A549 (cell line): ENCODE measurements around the gene ADCY10. TPM values are rescaled to one million over a fixed set of nuclear protein-coding genes. Genes with fewer than 3 reads are reported as not detected.

Experiments used
- ATAC-seq, 2 experiments: fragments of 200-7000 bp in 1 of 2; fragments of >200 bp in 1 of 2; cut with Nextera tagmentation in 1 of 2; cut with Tn5 transposase in 1 of 2; 3 replicates each; pipeline versions ENCODE4 v1.8.0 to v1.9.1; 2018 to 2020; ENCODE audit warnings: mild to moderate bottlenecking in 1 of 2, moderate library complexity in 1 of 2
- CTCF ChIA-PET: fragments of 300-600 bp; sonication (Branson Sonifier 250); formaldehyde crosslinking; extraction: SDS; loops from one replicate; lab custom pipeline; 2021; ENCODE audit warnings: antibody characterized with exemption, inconsistent platforms; lab: Yijun Ruan, JAX
- POLR2A ChIA-PET: fragments of 350-600 bp; formaldehyde crosslinking; extraction: SDS; loops from one replicate; lab custom pipeline; 2021; ENCODE audit warnings: antibody characterized with exemption, inconsistent platforms; lab: Yijun Ruan, JAX
- DNase-seq, 2 experiments: peaks; one replicate each; pipeline versions ENCODE4 v3.0.0 to v3.0.0-alpha.2; 2011 to 2016; ENCODE audit warnings: low read depth in 1 of 2, low spot score in 1 of 2
- FAIRE-seq: peaks from 2 replicates; lab custom pipeline; 2011; peaks lifted over from hg19 to GRCh38; lab: Jason Lieb, UNC
- H3K27ac ChIP-seq, 2 experiments: fragments of >200 bp; sonication (Bioruptor Twin); formaldehyde crosslinking; 3 replicates each; pipeline ENCODE4 v1.5.1; 2016 to 2017
- H3K4me1 ChIP-seq: fragments of >200 bp; sonication (Bioruptor Twin); formaldehyde crosslinking; 3 replicates; pipeline ENCODE4 v1.6.1; 2016
- H3K4me2 ChIP-seq: fragments of >200 bp; sonication (Bioruptor Twin); formaldehyde crosslinking; 3 replicates; pipeline ENCODE4 v1.6.1; 2016
- H3K4me3 ChIP-seq: fragments of >200 bp; sonication (Bioruptor Twin); formaldehyde crosslinking; 3 replicates; pipeline ENCODE4 v1.5.1; 2016
- H3K9me3 ChIP-seq: fragments of >200 bp; sonication (Bioruptor Twin); formaldehyde crosslinking; 3 replicates; pipeline ENCODE4 v1.6.1; 2016
- BHLHE40 ChIP-seq: IDR thresholded peaks from 2 replicates; pipeline ENCODE4 v1.6.1; 2012; ENCODE audit warnings: low read depth, low read length, inconsistent platforms
- CBX8 ChIP-seq: fragments of 200-600 bp; sonication (generic); IDR thresholded peaks from 2 replicates; pipeline ENCODE4 v1.6.1; 2016
- CEBPB ChIP-seq, 2 experiments: fragments of >200 bp in 1 of 2; sonication (Bioruptor Twin) in 1 of 2; formaldehyde crosslinking in 1 of 2; IDR thresholded peaks; 2 replicates each; pipeline ENCODE4 v1.6.1; 2012 to 2016
- CHD2 ChIP-seq: fragments of 150-350 bp; IDR thresholded peaks from 2 replicates; pipeline ENCODE4 v1.6.1; 2014; ENCODE audit warnings: low read length; ENCODE audit not compliant: partially characterized antibody
- CHD4 ChIP-seq: fragments of 200-600 bp; sonication (generic); IDR thresholded peaks from 2 replicates; pipeline ENCODE4 v1.6.1; 2016; ENCODE audit warnings: antibody characterized with exemption, mild to moderate bottlenecking, borderline replicate concordance
- EHF ChIP-seq: fragments of 250-450 bp; sonication (Bioruptor Pico); IDR thresholded peaks from 2 replicates; pipeline ENCODE4 v1.5.0; 2020; ENCODE audit warnings: mild to moderate bottlenecking
- FOXS1 ChIP-seq: fragments of 250-450 bp; sonication (Bioruptor Pico); IDR thresholded peaks from 2 replicates; pipeline ENCODE4 v1.5.0; 2020; ENCODE audit warnings: mild to moderate bottlenecking, moderate library complexity
- HDAC2 ChIP-seq: fragments of 200-600 bp; sonication (generic); IDR thresholded peaks from 2 replicates; pipeline ENCODE4 v1.6.1; 2016
- HEYL ChIP-seq: fragments of 250-450 bp; sonication (Bioruptor Pico); IDR thresholded peaks from 2 replicates; pipeline ENCODE4 v1.8.0; 2021; ENCODE audit warnings: mild to moderate bottlenecking, moderate library complexity
- HOXA7 ChIP-seq: fragments of 250-450 bp; sonication (Bioruptor Pico); IDR thresholded peaks from 2 replicates; pipeline ENCODE4 v1.5.0; 2020; ENCODE audit warnings: mild to moderate bottlenecking, moderate library complexity
- HOXB5 ChIP-seq: fragments of 250-450 bp; sonication (Bioruptor Pico); IDR thresholded peaks from 2 replicates; pipeline ENCODE4 v1.5.0; 2020; ENCODE audit warnings: mild to moderate bottlenecking, moderate library complexity
- JUN ChIP-seq, 2 experiments: fragments of >200 bp; sonication (Bioruptor Twin); formaldehyde crosslinking; IDR thresholded peaks; 2 replicates in 1 of 2; 3 replicates in 1 of 2; pipeline ENCODE4 v1.6.1; 2016 to 2017
- KDM5A ChIP-seq: fragments of 200-600 bp; sonication (generic); IDR thresholded peaks from 2 replicates; pipeline ENCODE4 v1.6.1; 2016; ENCODE audit warnings: antibody characterized with exemption, mild to moderate bottlenecking
- MAFK ChIP-seq: fragments of 450-650 bp; IDR thresholded peaks from 2 replicates; pipeline ENCODE4 v1.6.1; 2014; ENCODE audit not compliant: partially characterized antibody
- MAZ ChIP-seq: fragments of 150-350 bp; IDR thresholded peaks from 2 replicates; pipeline ENCODE4 v1.6.1; 2014; ENCODE audit warnings: antibody characterized with exemption, low read depth, low read length, borderline replicate concordance
- NFE2L2 ChIP-seq: fragments of 150-350 bp; conservative IDR thresholded peaks from 2 replicates; pipeline ENCODE4 v1.6.1; 2014; ENCODE audit warnings: low read length
- NPAS2 ChIP-seq: fragments of 250-450 bp; sonication (Bioruptor Pico); IDR thresholded peaks from 2 replicates; pipeline ENCODE4 v1.8.0; 2022; ENCODE audit warnings: mild to moderate bottlenecking, moderate library complexity, borderline replicate concordance
- NR3C1 ChIP-seq: fragments of >200 bp; sonication (Bioruptor Twin); formaldehyde crosslinking; IDR thresholded peaks from 3 replicates; pipeline ENCODE4 v1.6.1; 2017
- POLR2AphosphoS2 ChIP-seq: conservative IDR thresholded peaks from 2 replicates; pipeline ENCODE4 v1.6.1; 2012; ENCODE audit warnings: low read length, improper control_type of control experiment, inconsistent platforms
- RARB ChIP-seq: fragments of 250-450 bp; sonication (Bioruptor Pico); IDR thresholded peaks from 2 replicates; pipeline ENCODE4 v1.8.0; 2021; ENCODE audit warnings: mild to moderate bottlenecking, moderate library complexity
- RCOR1 ChIP-seq: fragments of 150-350 bp; IDR thresholded peaks from 2 replicates; pipeline ENCODE4 v1.6.1; 2014; ENCODE audit warnings: antibody characterized with exemption, low read length, low read depth
- RFX5 ChIP-seq: fragments of 450-650 bp; IDR thresholded peaks from 2 replicates; pipeline ENCODE4 v1.7.1; 2014; ENCODE audit warnings: antibody characterized with exemption, mild to moderate bottlenecking, moderate library complexity
- RNF2 ChIP-seq: fragments of 200-600 bp; sonication (generic); IDR thresholded peaks from 2 replicates; pipeline ENCODE4 v1.6.1; 2016; ENCODE audit warnings: low read depth, mild to moderate bottlenecking, antibody characterized with exemption, moderate library complexity, borderline replicate concordance
- SREBF2 ChIP-seq: fragments of 450-650 bp; IDR thresholded peaks from 2 replicates; pipeline ENCODE4 v1.6.1; 2014; ENCODE audit warnings: mild to moderate bottlenecking, moderate library complexity
- TP53 ChIP-seq: fragments of 250-450 bp; sonication (Bioruptor Pico); IDR thresholded peaks from 2 replicates; pipeline ENCODE4 v1.5.0; 2021; ENCODE audit warnings: mild to moderate bottlenecking, moderate library complexity
- ZSCAN20 ChIP-seq: fragments of 250-450 bp; sonication (Bioruptor Pico); IDR thresholded peaks from 2 replicates; pipeline ENCODE4 v1.8.0; 2022; ENCODE audit warnings: mild to moderate bottlenecking, moderate library complexity
- WGBS: methylation state at CpG from one replicate; pipeline ENCODE4 v1.1.6; 2017; ENCODE audit errors: missing lambda C conversion rate; 5-methylcytosine and 5-hydroxymethylcytosine counted together
- polyA plus RNA-seq, 4 experiments: library from polyadenylated mRNA; depleted of rRNA in 3 of 4; stranded (reverse); fragments of >200 nt; fragmentation: RNase III in 1 of 4; extraction: RNeasy Plus Mini Kit Qiagen cat#74134 plus additional on column Dnase treatment in 1 of 4; gene quantifications; 2 replicates in 3 of 4; 3 replicates in 1 of 4; pipeline ENCODE4 v1.2.3, GENCODE V29; 2011 to 2017
- TF ChIP-seq, protein P1 (sequence below): fragments of 250-450 bp; sonication (Bioruptor Pico); IDR thresholded peaks from 2 replicates; pipeline ENCODE4 v1.5.0; 2021; ENCODE audit warnings: mild to moderate bottlenecking, moderate library complexity, borderline replicate concordance
- TF ChIP-seq, protein P2 (sequence below): fragments of >200 bp; sonication (Bioruptor Twin); formaldehyde crosslinking; IDR thresholded peaks from 3 replicates; pipeline ENCODE4 v1.5.1; 2016
- TF ChIP-seq, protein P3 (sequence below): fragments of >200 bp; sonication (Bioruptor Twin); formaldehyde crosslinking; IDR thresholded peaks from 2 replicates; pipeline ENCODE4 v1.6.1; 2016
- TF ChIP-seq, protein P4 (sequence below): fragments of >200 bp; sonication (Bioruptor Twin); formaldehyde crosslinking; IDR thresholded peaks from 3 replicates; pipeline ENCODE4 v1.6.1; 2016
- TF ChIP-seq, protein P5 (sequence below): fragments of 250-450 bp; sonication (Bioruptor Pico); IDR thresholded peaks from 2 replicates; pipeline ENCODE4 v1.5.0; 2020; ENCODE audit warnings: low read depth, mild to moderate bottlenecking, moderate library complexity
- TF ChIP-seq, protein P6 (sequence below): fragments of 150-350 bp; IDR thresholded peaks from 2 replicates; pipeline ENCODE4 v1.6.1; 2014; ENCODE audit warnings: low read depth, mild to moderate bottlenecking, low read length
- TF ChIP-seq, protein P7 (sequence below): IDR thresholded peaks from 2 replicates; pipeline ENCODE4 v1.6.1; 2012; ENCODE audit warnings: low read depth, borderline replicate concordance

ADCY10 gene
- polyA plus RNA-seq, 2 of the 4 experiments (the other 2 are of a cell fraction), result 0.03 to 0.18 TPM

DNA sequence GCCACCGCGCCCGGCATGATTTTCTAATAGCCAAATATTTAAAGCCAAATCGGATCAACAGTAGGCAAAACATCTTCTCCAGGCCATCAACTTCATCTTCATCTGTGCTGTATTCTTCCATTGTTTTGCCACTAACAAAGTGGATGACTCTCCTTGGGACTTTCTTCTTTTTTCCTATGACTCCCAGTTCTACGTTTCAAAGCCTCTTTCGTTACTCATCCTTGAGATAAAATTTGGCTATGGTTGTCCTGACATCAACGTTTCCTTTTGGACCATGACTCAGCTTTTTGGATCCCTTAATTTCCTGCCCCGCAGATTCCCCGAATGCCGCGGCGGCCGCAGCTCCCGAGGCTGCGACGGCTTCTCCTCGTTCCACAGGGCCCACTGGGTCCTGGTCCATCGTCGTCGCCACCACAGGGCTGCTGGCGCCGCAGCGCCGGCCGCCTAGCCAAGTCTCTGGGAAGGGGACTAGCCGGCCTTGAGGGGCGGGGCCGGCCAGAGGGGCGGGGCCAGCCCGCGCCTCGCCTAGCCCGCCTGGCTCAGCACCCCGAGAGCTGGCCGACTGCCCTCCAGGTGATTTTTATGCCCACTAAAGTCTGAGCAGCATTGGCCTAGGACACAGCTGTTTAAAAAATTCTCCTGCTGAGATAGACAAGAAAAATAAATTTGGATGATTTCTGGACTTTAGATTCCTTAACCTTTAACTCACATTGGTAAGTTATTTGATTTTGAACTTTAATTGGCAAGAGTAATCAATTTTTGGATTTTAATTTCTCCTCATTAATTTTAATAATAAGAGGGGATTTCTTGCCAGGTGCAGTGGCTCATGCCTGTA, 93.9 kb downstream of the ADCY10 start:
- peak; percentile 97 to 98 for ATAC-seq
- CTCF ChIA-PET, result interaction anchor here (1.1 to 1.6 kb wide), 2 partner anchors 132 to 149 kb away, joined by 3 read pairs; no protein-coding TSS in a partner anchor
- H3K4me3 ChIP-seq, result peak overlapping the region; percentile 23; the same call in 2 of the 3 replicates
- H3K27ac ChIP-seq, result peak overlapping the region; percentile 77 to 87
- peak; percentile 84 to 85 for DNase-seq
- WGBS, result 17% methylated on average over 20 of the region's 35 CpGs
- no peak for FAIRE-seq
- H3K9me3 ChIP-seq, result peaks cover 9% of the 10 kb centered on the region; the same call in 1 of the 3 replicates
- peaks cover 24% of the 10 kb centered on the region for H3K4me1 ChIP-seq
- H3K4me2 ChIP-seq, result peak overlapping the region; percentile 71
- POLR2A ChIA-PET, result interaction anchor here (1.2 to 1.3 kb wide), 4 partner anchors 9 to 117 kb away, joined by 4 to 5 read pairs (median 5); partner anchors contain the start of gene MPC2
- TF ChIP-seq RFX5, result no peak
- TF ChIP-seq, protein P1, sequence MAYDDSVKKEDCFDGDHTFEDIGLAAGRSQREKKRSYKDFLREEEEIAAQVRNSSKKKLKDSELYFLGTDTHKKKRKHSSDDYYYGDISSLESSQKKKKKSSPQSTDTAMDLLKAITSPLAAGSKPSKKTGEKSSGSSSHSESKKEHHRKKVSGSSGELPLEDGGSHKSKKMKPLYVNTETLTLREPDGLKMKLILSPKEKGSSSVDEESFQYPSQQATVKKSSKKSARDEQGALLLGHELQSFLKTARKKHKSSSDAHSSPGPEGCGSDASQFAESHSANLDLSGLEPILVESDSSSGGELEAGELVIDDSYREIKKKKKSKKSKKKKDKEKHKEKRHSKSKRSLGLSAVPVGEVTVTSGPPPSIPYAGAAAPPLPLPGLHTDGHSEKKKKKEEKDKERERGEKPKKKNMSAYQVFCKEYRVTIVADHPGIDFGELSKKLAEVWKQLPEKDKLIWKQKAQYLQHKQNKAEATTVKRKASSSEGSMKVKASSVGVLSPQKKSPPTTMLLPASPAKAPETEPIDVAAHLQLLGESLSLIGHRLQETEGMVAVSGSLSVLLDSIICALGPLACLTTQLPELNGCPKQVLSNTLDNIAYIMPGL, result no peak
- no peak for TF ChIP-seq POLR2AphosphoS2
- no peak for TF ChIP-seq BHLHE40
- TF ChIP-seq, protein P2, sequence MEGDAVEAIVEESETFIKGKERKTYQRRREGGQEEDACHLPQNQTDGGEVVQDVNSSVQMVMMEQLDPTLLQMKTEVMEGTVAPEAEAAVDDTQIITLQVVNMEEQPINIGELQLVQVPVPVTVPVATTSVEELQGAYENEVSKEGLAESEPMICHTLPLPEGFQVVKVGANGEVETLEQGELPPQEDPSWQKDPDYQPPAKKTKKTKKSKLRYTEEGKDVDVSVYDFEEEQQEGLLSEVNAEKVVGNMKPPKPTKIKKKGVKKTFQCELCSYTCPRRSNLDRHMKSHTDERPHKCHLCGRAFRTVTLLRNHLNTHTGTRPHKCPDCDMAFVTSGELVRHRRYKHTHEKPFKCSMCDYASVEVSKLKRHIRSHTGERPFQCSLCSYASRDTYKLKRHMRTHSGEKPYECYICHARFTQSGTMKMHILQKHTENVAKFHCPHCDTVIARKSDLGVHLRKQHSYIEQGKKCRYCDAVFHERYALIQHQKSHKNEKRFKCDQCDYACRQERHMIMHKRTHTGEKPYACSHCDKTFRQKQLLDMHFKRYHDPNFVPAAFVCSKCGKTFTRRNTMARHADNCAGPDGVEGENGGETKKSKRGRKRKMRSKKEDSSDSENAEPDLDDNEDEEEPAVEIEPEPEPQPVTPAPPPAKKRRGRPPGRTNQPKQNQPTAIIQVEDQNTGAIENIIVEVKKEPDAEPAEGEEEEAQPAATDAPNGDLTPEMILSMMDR, result no peak
- TF ChIP-seq MAZ, result no peak
- no peak for TF ChIP-seq HDAC2
- TF ChIP-seq MAFK, result peak; percentile 100
- no peak for TF ChIP-seq CBX8
- no peak for TF ChIP-seq SREBF2
- TF ChIP-seq KDM5A, result no peak
- TF ChIP-seq, protein P3, sequence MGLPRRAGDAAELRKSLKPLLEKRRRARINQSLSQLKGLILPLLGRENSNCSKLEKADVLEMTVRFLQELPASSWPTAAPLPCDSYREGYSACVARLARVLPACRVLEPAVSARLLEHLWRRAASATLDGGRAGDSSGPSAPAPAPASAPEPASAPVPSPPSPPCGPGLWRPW, result no peak
- TF ChIP-seq CHD4, result no peak
- TF ChIP-seq, protein P4, sequence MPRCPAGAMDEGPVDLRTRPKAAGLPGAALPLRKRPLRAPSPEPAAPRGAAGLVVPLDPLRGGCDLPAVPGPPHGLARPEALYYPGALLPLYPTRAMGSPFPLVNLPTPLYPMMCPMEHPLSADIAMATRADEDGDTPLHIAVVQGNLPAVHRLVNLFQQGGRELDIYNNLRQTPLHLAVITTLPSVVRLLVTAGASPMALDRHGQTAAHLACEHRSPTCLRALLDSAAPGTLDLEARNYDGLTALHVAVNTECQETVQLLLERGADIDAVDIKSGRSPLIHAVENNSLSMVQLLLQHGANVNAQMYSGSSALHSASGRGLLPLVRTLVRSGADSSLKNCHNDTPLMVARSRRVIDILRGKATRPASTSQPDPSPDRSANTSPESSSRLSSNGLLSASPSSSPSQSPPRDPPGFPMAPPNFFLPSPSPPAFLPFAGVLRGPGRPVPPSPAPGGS, result no peak
- TF ChIP-seq RNF2, result no peak
- TF ChIP-seq, protein P5, sequence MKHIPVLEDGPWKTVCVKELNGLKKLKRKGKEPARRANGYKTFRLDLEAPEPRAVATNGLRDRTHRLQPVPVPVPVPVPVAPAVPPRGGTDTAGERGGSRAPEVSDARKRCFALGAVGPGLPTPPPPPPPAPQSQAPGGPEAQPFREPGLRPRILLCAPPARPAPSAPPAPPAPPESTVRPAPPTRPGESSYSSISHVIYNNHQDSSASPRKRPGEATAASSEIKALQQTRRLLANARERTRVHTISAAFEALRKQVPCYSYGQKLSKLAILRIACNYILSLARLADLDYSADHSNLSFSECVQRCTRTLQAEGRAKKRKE (CRISPR knock-in tag), result peak; percentile 52; the same call in 1 of the 2 replicates
- TF ChIP-seq RARB (CRISPR knock-in tag), result no peak
- no peak for TF ChIP-seq HEYL
- TF ChIP-seq HOXA7 (CRISPR knock-in tag), result no peak
- peak; percentile 94 for TF ChIP-seq NFE2L2
- 0 out of 2 replicates have a peak, but pooled peaks have one; percentile 28 for TF ChIP-seq FOXS1 (CRISPR knock-in tag)
- TF ChIP-seq NPAS2, result no peak
- no peak for TF ChIP-seq CEBPB (IDR thresholded peaks at IDR 0.05)
- 0 out of 5 replicates have a peak, but pooled peaks of 1 of the 2 experiments have one; percentile 30 for TF ChIP-seq JUN (IDR thresholded peaks at IDR 0.05)
- no peak for TF ChIP-seq RCOR1
- TF ChIP-seq, protein P6, sequence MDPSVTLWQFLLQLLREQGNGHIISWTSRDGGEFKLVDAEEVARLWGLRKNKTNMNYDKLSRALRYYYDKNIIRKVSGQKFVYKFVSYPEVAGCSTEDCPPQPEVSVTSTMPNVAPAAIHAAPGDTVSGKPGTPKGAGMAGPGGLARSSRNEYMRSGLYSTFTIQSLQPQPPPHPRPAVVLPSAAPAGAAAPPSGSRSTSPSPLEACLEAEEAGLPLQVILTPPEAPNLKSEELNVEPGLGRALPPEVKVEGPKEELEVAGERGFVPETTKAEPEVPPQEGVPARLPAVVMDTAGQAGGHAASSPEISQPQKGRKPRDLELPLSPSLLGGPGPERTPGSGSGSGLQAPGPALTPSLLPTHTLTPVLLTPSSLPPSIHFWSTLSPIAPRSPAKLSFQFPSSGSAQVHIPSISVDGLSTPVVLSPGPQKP, result no peak
- no peak for TF ChIP-seq TP53 (CRISPR knock-in tag)
- TF ChIP-seq, protein P7, sequence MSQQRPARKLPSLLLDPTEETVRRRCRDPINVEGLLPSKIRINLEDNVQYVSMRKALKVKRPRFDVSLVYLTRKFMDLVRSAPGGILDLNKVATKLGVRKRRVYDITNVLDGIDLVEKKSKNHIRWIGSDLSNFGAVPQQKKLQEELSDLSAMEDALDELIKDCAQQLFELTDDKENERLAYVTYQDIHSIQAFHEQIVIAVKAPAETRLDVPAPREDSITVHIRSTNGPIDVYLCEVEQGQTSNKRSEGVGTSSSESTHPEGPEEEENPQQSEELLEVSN, result peak; percentile 89
- TF ChIP-seq CHD2, result no peak
- no peak for TF ChIP-seq NR3C1
- TF ChIP-seq HOXB5 (CRISPR knock-in tag), result no peak
- no peak for TF ChIP-seq ZSCAN20 (CRISPR knock-in tag)
- no peak for TF ChIP-seq EHF (CRISPR knock-in tag)
